HG03460 (cell line): Measurements from ENCODE around the gene DRAM1.
"Not testable (repeated sequence)": the region's sequence is repeated elsewhere in the genome, so short reads cannot be mapped to it uniquely, and the experiment has no call there.

ENCODE experiments used
- ATAC-seq: cut with Tn5 transposase; IDR thresholded peaks from one replicate; pipeline ENCODE4 v1.9.1; 2021; ENCODE audit not compliant: unreplicated experiment

DRAM1 gene

DNA sequence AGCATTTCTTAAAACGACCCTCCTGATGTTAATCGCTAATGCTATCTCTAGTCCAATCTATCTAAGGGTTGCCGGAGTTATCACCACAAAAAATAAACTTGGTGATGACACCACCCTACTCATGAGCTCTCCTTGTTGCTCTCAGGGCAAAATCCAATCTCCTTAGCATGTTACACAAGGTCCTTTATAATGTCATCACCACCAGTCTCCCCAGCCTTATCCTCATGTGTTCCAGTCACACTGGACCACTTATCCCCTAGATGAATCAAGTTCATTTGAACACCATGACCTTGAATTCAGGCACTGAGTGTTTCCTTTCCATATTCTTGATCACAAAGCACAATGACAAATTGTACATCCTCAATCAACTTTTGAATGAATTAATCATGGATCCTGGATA is 19.0 kb upstream of the DRAM1 start:
- no peak for ATAC-seq

DNA sequence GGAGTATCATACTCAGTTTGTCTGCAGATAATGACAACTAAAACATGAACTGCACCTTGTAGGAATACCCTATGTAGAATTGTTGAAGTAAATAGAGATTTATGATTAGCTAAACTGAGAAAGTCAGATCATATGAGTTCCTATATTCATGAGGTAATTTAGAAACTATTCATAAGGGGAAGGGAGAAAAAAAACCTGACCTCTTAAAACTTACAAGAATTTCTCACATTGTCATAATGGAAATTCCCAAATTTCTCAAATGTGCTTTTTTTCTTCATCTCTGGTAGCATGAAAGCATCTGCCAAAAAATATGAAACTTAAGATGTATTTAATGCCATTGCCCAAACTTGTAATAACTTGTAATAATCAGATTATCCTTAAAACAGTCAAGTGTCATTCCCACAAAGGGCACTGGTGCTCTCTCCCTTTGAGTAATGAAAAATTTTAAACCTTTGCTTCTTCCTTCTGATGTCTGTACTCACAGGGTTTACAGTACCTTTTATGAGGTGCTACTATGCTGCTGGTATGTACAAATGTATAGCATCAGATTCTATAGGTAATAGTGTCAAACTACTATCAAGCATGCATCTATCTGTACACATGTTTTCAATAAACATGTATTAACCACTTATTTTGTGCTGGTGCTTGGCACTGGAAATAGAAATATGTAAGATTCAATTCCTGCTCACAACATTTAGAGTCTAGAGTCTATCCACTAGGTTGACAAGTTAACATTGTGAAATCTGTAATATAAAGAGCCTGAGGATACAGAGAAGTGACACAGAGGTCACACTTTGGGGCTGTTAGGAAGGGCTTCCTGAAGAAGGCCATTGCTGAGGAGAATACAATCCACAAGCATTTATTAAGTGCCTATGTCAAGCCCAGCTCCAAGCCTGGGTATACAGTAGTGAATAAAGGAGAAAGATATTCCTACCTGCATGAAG is 17.4 kb upstream of the DRAM1 start:
- ATAC-seq: peak; percentile 43

DNA sequence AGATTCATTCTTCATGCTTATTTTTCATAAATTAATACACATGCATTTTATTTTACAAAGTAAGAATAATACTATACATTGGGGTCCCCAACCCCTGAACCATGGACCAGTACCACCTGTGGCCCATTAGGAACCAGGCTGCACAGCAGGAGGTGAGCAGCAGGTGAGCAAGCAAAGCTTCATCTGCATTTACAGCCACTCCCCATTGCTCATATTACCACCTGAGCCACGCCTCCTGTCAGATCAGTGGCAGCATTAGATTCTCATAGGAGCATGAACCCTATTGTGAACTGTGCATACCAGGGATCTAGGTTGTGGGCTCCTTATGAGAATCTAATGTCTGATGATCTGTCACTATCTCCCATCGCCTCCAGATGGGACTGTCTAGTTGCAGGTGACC is 15.7 kb upstream of the DRAM1 start:
- not testable (repeated sequence) for ATAC-seq

DNA sequence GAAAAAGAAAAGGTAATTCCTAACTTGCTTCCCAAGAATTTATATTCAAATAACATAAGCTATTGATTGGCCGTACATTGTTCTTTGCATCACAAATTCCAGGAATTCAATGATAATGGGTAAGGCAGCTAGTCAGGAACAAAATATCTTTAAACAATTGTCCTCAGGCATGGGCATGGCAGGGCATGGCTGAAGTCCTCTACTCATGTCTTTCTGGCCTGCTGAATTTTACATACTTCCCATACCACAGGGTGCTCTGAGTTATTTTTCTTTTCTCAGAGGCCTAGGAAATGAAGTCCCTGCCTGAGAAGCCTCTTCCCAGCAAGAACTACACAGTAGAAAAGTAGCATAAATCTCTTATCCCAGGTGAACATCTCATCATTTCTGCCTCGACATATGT is 15.1 kb upstream of the DRAM1 start:
- no peak for ATAC-seq

DNA sequence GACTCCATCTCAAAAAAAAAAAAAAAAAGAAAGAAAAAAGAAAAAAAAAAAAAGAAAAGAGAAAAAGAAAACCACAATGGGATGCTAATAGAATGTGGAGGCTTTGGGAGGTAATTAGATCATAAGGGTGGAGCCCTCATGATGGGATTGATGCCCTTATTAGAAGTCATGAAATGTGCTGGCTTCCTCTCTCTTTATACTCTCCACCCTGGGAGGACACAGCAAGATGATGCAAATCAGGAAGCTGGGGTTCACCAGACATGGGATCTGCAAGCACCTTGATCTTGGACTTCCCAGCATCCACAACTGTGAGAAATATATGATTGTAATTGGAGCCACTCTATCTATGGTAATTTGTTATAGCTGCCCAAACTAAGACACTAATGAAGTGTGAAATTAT is 13.4 kb upstream of the DRAM1 start:
- ATAC-seq: no peak

DNA sequence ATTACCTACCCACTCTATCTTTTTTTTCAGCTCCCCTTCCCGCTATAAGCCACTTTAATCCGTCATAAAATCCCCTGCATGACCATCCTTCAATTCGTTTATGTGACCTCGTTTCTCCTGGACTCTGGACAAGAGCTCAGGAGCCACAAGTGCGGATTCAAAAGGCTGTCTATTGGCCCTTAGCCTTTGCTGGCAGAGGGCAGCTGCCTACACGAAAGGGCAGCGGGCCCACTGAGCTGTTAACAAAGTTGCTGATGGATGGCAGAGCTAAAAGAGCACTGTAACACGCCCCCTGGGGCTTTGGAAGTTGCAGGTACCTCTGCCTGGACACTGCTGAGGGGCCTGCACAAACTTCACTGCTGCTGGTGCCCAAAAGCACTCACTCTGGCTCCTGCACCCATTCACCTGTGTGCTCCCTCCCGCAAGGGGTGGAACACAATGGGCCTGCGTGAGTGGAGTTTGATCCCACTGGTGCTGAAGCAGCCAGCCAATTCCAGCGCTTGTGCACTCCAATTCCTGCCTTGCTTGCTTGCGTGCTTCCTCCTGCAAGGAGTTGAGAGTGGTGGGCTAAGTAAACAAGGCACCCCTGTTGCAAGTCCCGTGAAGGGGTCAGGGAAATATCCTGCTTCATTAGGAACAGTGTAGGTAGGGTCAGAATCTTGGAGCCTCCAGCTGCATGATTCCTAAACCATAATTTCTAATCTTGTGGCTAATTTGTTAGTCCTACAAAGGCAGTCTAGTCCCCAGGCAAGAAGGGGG is 10.6 kb upstream of the DRAM1 start:
- ATAC-seq: no peak

DNA sequence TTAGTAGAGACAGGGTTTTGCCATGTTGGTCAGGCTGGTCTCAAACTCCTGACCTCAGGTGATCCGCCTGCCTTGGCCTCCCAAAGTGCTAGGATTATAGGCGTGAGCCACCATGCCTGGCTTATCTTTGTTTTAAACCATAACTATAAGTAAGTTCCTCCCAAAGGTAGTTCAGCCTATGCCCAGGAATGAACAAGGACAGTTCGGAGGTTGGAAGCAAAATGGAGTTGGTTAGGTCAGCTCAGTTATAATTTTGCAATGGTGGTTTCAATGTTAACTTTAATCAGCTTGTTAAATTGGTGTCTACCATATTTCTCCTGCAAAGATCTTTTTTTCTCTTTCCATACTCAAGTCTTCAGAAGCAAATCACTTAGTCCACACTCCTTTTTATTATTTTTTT is 9.8 kb upstream of the DRAM1 start:
- not testable (repeated sequence) for ATAC-seq

DNA sequence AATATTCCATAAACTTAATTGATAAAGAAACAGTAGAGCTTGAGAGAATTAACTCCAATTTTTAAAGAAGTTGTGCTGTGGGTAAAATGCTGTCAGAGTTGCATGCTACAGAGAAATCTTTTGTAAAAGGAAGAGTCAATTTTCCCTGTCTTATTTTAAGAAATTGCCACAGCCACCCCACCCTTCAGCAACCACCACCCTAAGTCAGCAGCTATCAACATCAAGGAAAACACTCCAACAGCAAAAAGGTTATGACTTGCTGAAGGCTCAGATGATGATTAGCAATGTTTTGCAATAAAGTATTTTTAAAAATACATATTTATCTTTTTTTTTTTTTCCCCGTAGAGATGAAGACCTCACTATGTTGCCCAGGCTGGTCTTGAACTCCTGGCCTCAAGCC is 6.5 kb upstream of the DRAM1 start:
- no peak for ATAC-seq

DNA sequence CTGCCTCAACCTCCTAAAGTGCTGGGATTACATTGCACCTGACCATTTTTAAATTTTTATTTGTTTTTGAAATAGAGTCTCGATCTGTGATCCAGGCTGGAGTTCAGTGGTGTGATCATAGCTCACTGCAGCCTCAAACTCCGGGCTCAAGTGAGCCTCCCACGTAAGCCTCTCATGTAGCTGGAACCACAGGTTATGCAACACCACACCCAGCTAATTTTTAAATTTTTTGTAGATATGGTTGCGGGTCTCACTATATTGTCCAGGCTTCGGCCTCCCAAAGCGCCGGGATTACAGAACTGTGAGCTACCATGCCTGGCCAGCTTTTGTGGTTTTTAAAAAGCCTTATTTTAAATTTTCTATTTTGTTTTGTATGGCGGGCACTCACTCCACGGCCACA is 2.2 kb upstream of the DRAM1 start:
- no peak for ATAC-seq

DNA sequence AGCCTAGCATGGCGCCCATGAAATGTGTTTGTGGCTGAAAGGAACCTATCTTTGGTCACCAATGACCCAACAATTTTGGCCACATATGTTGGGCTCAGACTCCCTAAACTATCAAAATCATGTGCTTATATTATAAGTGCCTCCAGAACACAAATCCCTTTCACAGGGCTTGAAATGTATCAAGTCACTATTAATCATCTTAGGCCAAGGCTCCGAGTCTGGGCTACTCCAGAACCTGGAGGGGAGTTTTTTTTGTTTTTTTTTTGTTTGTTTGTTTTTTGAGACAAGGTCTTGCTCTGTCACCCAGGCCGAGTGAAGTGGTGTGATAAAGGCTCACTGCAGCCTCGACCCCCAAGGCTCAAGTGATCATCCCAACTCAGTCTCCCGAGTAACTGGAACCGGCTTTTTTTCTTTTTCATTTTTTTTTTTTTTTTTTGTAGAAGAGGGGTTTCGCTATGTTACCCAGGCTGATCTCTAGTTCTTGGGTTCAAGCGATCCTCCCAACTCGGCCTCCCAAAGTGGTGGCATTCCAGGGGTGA is 989 bp upstream of the DRAM1 start:
- ATAC-seq: no peak

DNA sequence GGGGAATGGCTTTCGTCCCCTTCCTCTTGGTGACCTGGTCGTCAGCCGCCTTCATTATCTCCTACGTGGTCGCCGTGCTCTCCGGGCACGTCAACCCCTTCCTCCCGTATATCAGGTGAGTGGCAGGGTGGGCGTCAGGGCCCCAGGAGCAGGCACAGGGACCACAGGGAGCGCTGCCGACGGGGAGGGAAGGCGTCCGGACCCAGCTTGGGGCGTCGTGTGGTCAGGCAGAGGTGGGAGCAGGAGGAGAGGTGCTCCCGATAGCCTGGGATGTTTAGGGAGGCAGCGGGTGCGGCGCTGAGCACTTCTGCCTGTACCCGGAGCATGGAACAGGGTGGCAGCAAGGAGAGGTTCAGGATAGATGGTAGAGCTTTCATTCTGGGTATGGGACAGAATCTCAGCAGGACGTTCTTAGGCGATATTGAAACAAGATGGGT is 444 bp downstream of the DRAM1 start:
- ATAC-seq: peak; percentile 12

DNA sequence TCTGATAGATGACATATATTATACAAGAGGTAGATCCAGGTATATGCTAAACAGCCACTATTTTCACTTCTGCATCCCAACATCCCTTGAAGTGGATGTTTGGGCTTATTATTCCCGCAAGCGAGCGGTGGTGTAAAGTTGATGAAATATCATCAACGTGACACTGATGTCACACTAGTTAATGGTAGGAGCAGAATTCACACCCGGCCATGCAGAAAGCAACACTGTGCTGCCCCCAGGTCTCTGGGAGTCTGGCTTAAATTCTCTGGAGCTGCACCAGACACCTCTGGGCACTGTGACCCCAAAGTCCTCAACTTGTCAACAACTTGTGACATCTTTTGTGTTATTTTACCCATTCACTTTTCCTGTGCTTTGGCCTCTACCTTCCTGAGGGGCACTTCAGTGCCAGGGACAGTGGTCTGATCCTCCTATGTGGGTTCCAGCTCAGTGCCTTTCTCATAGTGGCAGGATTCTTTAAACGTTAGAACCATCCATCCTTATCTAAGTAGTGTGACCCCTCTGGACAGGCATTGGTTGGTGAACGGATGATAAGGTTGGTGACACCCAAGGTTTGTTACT is 952 bp downstream of the DRAM1 start:
- no peak for ATAC-seq

DNA sequence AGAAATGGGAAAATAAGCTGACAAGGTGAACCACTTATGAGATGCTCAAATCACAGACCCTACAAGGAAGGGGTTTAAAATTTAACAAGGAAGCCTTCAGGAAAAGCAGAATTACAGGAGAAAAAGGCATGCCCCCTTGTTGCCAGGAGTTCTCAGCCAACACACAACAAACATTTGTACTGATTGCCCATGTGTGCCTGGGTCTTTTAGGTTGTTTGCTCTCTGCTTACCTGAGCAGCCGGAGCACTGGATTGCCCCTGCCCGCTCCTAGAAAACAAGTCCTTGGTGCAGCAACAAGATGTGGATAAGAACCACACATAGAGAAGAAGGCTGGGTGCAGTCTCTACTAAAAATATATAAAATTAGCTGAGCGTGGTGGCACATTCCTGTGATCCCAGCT is 3.4 kb downstream of the DRAM1 start:
- ATAC-seq: no peak

DNA sequence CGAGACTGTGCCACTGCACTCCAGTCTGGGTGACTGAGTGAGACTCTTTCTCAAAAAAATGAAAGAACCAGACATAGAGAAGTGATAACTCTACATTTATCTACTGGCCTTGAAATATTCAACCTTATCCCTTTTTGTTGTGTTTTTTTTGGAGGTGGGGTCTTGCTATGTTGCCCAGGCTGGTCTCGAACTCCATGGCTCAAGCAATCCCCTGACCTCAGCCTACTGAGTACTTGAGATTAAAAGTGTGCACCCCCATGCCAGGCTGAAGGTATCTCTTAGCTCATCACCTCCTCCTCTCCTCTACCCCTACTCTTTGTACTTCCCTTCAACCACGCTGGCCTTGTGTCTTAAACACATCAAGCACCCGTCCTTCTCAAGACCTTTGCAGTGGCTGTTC is 3.8 kb downstream of the DRAM1 start:
- ATAC-seq: no peak

DNA sequence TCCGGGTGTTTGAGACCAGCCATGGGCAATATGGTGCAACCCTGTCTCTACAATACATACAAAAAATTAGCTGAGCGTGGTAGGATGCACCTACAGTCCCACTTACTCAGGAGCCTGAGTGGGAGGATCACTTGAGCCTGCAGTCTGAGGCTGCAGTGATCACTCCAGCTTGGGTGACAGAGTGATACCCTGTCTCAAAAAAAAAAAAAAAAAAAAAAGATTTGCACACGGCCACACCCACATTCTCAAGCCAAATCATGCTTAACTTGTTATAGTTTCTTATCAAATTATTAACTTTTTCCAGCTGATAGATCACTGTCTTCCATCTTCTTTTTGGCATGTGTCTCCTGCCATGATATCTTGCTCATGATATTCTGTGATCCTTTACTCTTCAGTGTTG is 6.8 kb downstream of the DRAM1 start:
- no peak for ATAC-seq

DNA sequence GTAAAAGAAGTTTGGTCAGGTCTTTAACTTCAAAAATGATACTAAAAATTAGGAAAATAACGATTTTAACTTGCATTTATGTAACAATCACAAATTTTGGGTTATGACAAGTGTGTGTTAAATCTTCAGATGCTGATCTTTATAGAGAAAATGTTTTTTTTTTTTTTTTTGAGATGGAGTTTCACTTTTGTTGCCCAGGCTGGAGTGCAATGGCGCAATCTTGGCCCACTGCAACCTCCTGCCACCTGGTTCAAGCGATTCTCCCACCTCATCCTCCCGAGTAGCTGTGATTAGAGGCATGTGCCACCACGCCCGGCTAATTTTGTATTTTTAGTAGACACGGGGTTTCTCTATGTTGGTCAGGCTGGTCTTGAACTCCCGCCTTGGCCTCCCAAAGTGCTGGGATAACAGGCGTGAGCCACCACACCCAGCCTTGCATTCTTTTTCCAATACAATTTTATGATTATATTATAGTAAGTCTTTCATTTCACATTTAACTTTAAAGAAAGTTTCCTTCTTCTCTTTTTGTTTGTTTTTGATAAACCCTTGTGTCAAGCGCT is 7.5 kb downstream of the DRAM1 start:
- ATAC-seq: not testable (repeated sequence)

DNA sequence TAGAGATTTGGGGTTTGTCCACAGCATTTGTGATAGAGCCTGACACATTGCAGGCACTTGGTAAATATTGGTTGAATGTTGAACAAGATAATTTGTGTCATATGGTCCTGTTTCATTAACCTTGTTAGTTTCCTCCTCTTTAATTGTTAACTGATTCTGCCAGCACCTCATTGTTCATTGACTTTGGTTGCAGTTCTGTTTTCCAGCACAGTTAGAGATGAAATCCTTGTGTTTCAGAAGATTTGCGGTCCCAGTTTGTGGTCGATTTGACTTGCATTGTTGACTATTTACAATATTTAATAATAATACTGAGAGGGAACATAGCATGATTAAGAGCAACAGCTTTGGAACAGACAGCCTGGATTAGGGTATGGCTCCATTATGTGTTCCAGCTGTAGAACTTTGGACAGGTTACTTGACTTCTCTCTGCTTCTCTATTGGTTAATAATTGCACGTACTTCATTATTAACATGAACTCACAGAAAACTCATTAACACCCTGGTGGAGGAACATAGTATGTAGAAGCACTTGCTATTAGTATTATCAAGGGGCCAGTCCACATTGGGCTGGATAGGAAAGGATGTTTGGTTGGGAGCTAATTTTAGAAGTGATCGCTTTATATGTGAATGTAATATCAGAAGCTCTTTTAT is 8.7 kb downstream of the DRAM1 start:
- peak; percentile 75 for ATAC-seq

DNA sequence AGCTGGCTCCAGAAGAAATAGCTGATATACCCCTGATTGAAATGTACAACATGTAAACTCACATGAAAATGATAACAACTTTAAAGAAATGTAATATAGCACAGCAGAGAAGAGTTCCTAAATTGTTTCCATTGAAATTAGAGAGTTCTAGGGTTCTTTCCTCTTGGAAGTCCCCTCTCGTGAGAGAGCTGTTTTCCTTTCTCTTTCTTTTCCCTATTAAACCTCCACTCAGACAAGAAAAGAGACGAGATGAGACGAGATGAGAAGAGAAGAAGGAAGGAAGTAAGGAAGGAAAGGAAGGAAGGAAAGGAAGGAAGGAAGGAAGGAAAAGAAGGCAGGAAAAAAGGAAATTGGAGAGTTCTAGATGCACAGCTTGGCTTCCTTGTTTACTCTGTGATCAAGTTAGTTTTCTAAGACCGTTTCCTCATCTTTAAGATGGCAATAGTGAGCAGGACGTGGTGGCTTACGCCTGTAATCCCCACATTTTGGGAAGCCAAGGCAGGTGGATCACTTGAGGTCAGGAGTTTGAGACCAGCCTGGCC is 11.9 kb downstream of the DRAM1 start:
- ATAC-seq: no peak

DNA sequence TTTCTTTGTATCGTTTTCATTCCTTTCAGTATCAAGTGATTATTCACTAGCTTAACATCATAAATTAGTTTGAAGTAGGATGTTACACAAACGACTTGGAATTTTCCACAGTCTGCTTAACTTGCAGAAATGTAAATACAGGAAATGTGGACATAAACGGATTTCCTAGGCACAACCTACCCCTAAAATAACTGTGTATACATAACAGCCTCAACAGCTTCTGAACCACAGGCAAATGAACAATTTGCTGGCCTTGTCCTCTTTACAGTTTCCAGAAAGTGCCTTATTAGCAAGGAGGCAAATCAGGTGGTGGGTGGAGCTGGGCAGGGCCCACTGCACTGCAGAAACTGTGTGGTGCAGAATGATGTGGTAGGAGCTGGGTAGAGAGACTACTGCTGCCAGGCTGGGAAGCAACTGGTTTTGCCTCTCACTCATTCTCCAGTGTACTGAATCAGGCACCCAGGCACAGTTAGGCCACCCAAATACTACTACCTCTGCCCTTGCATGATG is 14.1 kb downstream of the DRAM1 start:
- ATAC-seq: peak; percentile 94

DNA sequence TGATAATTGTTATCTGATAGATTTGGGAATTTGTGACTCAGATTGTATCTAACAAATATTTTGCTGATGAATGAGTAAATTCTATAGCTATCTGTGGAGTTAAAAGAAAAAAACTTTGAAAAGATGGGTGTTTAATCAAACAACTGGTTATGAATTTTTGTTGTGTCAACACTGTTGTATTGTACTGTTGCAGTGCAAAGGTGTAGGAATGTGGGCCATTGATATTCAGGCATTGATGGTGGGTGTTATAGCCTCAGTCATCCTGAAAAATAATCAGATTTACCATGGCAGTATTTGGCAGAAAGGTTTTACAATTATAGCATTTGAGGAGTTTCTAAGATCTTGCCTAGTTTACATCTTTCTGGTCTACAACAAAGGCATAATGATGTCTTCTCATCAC is 15.4 kb downstream of the DRAM1 start:
- ATAC-seq: no peak
